ENCODE results near the gene CDC5L. TPM values are rescaled to one million over a fixed set of nuclear protein-coding genes. Genes with fewer than 3 reads are reported as not detected.
A peak's percentile ranks its signal among the peaks of the same experiment; 100 is the strongest.

Gene CDC5L
- total and polyA plus RNA-seq, 2 of the 13 experiments (the other 11 are each of a cell fraction or from before 2014, with no cell fraction given), result 11.0 to 34.2 TPM

GRCh38 chr6:44466955-44467354 is 79.4 kb downstream of the CDC5L start:
- intact Hi-C loops (cut with micrococcal nuclease; ENCODE audit: unreplicated experiment), result no loop called here
- FAIRE-seq, result no peak
- no peaks in the 10 kb centered on the region for H3K9me3 ChIP-seq (ENCODE audit: low read length)
- in situ Hi-C loops (cut with HindIII; ENCODE audit: extremely low pct_ligation_motif_present, low pct_unique_long_range_greater_than_20kb), result no loop called here
- peaks cover 1 to 25% of the 10 kb centered on the region in 2 experiments; a peak in 3 of 5 replicates for H3K27me3 ChIP-seq (ENCODE audit: control insufficient read depth in 1 of 2, insufficient read depth in 2 of 2, low read length in 2 of 2)
- H3K36me3 ChIP-seq (replicated peaks in 1 of 2; ENCODE audit: control insufficient read depth in 1 of 2, insufficient read depth in 2 of 2, low read length in 2 of 2), result no peaks in the 10 kb centered on the region
- no peak for DNase-seq (ENCODE audit: low spot score)
- H2AFZ ChIP-seq (ENCODE audit: low read length), result no peak overlapping the region
- ChIA-PET CTCF (ENCODE audit: low intra/inter-chr PET ratio, low total read pairs) (no interaction called here), POLR2A (no interaction called here)
- H3K79me2 ChIP-seq (ENCODE audit: insufficient read depth, low read length), result no peaks in the 10 kb centered on the region
- WGBS (ENCODE audit: low lambda C conversion rate), result 56% methylated on average over 3 of the region's 3 CpGs
- no peak overlapping the region for H3K27ac ChIP-seq (ENCODE audit: extremely low read length, insufficient read depth, low read length)
- no peak overlapping the region for H3K9ac ChIP-seq (ENCODE audit: insufficient read depth, low read depth, low read length)
- H4K20me1 ChIP-seq (ENCODE audit: insufficient read depth, low read length), result no peaks in the 10 kb centered on the region
- no TSS peak for BruUV-seq (replicated peaks)
- H3K4me1 ChIP-seq (ENCODE audit: insufficient read depth, low read length), result peaks cover 23% of the 10 kb centered on the region
- H3K4me3 ChIP-seq (replicated peaks in 1 of 3; ENCODE audit: insufficient read depth in 1 of 3, low read depth in 2 of 3, low read length in 3 of 3), result no peak overlapping the region
- no peak for TF ChIP-seq DZIP1 (CRISPR knock-in tag; IDR thresholded peaks at IDR 0.05)
- TF ChIP-seq MAFF (IDR thresholded peaks at IDR 0.05; ENCODE audit: low read depth, low read length), result peak; percentile 95
- peak; percentile 92 to 96 for TF ChIP-seq MAFK (conservative IDR thresholded peaks at IDR 0.05 in 1 of 2, IDR thresholded peaks at IDR 0.05 in 1 of 2; ENCODE audit: low read length in 2 of 2)
- ATAC-seq, result no peak
- no peak overlapping the region for H3K4me2 ChIP-seq (ENCODE audit: low read depth, low read length)

- intact Hi-C loops (cut with micrococcal nuclease; ENCODE audit: unreplicated experiment), result no loop called here
- 28% methylated on average over 6 of the region's 6 CpGs for WGBS (ENCODE audit: low lambda C conversion rate)
- Histone ChIP-seq H3K9me3 (ENCODE audit: low read length) (no peaks in the 10 kb centered on the region), H3K36me3 (replicated peaks in 1 of 2; ENCODE audit: control insufficient read depth in 1 of 2, insufficient read depth in 2 of 2, low read length in 2 of 2) (no peaks in the 10 kb centered on the region), H3K9ac (ENCODE audit: insufficient read depth, low read depth, low read length) (no peak overlapping the region), H3K79me2 (ENCODE audit: insufficient read depth, low read length) (no peaks in the 10 kb centered on the region), H3K27ac (ENCODE audit: extremely low read length, insufficient read depth, low read length) (no peak overlapping the region), H2AFZ (ENCODE audit: low read length) (no peak overlapping the region), H3K4me3 (replicated peaks in 1 of 3; ENCODE audit: insufficient read depth in 1 of 3, low read depth in 2 of 3, low read length in 3 of 3) (no peak overlapping the region), H3K4me1 (ENCODE audit: insufficient read depth, low read length) (peaks cover 17% of the 10 kb centered on the region), H3K27me3 (ENCODE audit: control insufficient read depth in 1 of 2, insufficient read depth in 2 of 2, low read length in 2 of 2) (peaks cover 1 to 29% of the 10 kb centered on the region in 2 experiments; a peak in 4 of 5 replicates), H4K20me1 (ENCODE audit: insufficient read depth, low read length) (no peaks in the 10 kb centered on the region), H3K4me2 (ENCODE audit: low read depth, low read length) (no peak overlapping the region)
- ChIA-PET CTCF (ENCODE audit: low intra/inter-chr PET ratio, low total read pairs) (no interaction called here), POLR2A (no interaction called here)
- ATAC-seq, result no peak
- no TSS peak for BruUV-seq (replicated peaks)
- in situ Hi-C loops (cut with HindIII; ENCODE audit: extremely low pct_ligation_motif_present, low pct_unique_long_range_greater_than_20kb), result no loop called here
- no peak for FAIRE-seq
- no peak for DNase-seq (ENCODE audit: low spot score)
- no peak for TF ChIP-seq PAWR (CRISPR knock-in tag; IDR thresholded peaks at IDR 0.05; ENCODE audit: borderline replicate concordance)
- TF ChIP-seq DBP (CRISPR knock-in tag; IDR thresholded peaks at IDR 0.05; ENCODE audit: not compliant biosample characterization), result no peak
- TF ChIP-seq ZNF788 (CRISPR knock-in tag; IDR thresholded peaks at IDR 0.05; ENCODE audit: borderline replicate concordance), result no peak
- TF ChIP-seq HINFP (CRISPR knock-in tag; IDR thresholded peaks at IDR 0.05; ENCODE audit: low read depth), result no peak
- no peak for TF ChIP-seq THAP8 (CRISPR knock-in tag; IDR thresholded peaks at IDR 0.05; ENCODE audit: borderline replicate concordance)
- TF ChIP-seq ETV5 (CRISPR knock-in tag; IDR thresholded peaks at IDR 0.05; ENCODE audit: borderline replicate concordance), result no peak
- TF ChIP-seq ISL2 (CRISPR knock-in tag; IDR thresholded peaks at IDR 0.05), result no peak
- TF ChIP-seq ZFYVE20 (CRISPR knock-in tag; IDR thresholded peaks at IDR 0.05; ENCODE audit: borderline replicate concordance, low read depth), result no peak
- no peak for TF ChIP-seq TMF1 (CRISPR knock-in tag; IDR thresholded peaks at IDR 0.05; ENCODE audit: low read depth)
- TF ChIP-seq ZNF543 (CRISPR knock-in tag; IDR thresholded peaks at IDR 0.05), result no peak
These were observed 81.3 kb downstream of the CDC5L start for GRCh38 chr6:44468835-44469234.
